GM21515 (cell line): Measurements from ENCODE around the gene NPVF.

Experiments
- ATAC-seq: cut with Tn5 transposase; IDR thresholded peaks from one replicate; pipeline ENCODE4 v1.9.1; 2021; ENCODE audit not compliant: unreplicated experiment

The NPVF gene

GRCh38 chr7:25228386-25228785 is at the start of gene NPVF:
TSS of gene NPVF (minus strand) at chr7:25228486. CDS start at chr7:25228439, 47 bp downstream.
- ATAC-seq = no peak

- ATAC-seq = no peak
Observed at GRCh38 chr7:25272265-25272664, 44.0 kb upstream of the NPVF start.

GRCh38 chr7:25263337-25263736 is 35.1 kb upstream of the NPVF start:
- ATAC-seq = no peak

- ATAC-seq = no peak
Observed at GRCh38 chr7:25262586-25262985, 34.3 kb upstream of the NPVF start.

- no peak for ATAC-seq
Observed at GRCh38 chr7:25261545-25262140, 33.4 kb upstream of the NPVF start.

- peak; percentile 56 for ATAC-seq
Observed at GRCh38 chr7:25260862-25261494, 32.7 kb upstream of the NPVF start.

- peak; percentile 80 for ATAC-seq
Observed at GRCh38 chr7:25259487-25260243, 31.4 kb upstream of the NPVF start.

- ATAC-seq = no peak
Observed at GRCh38 chr7:25256333-25256819, 28.1 kb upstream of the NPVF start.

- ATAC-seq = no peak
Observed at GRCh38 chr7:25255611-25256332, 27.5 kb upstream of the NPVF start.

- ATAC-seq = no peak
Observed at GRCh38 chr7:25254604-25255003, 26.3 kb upstream of the NPVF start.

- ATAC-seq = no peak
Observed at GRCh38 chr7:25253714-25254113, 25.4 kb upstream of the NPVF start.

GRCh38 chr7:25250386-25250785 is 22.1 kb upstream of the NPVF start:
- ATAC-seq = no peak

- no peak for ATAC-seq
Observed at GRCh38 chr7:25249772-25250171, 21.5 kb upstream of the NPVF start.

GRCh38 chr7:25246306-25246705 is 18.0 kb upstream of the NPVF start:
- ATAC-seq = no peak

- no peak for ATAC-seq
Observed at GRCh38 chr7:25244254-25245033, 16.2 kb upstream of the NPVF start.

- no peak for ATAC-seq
Observed at GRCh38 chr7:25242678-25243077, 14.4 kb upstream of the NPVF start.

GRCh38 chr7:25240896-25241295 is 12.6 kb upstream of the NPVF start:
- ATAC-seq = no peak

GRCh38 chr7:25240340-25240739 is 12.1 kb upstream of the NPVF start:
- ATAC-seq = no peak

GRCh38 chr7:25239888-25240287 is 11.6 kb upstream of the NPVF start:
- no peak for ATAC-seq

- no peak for ATAC-seq
Observed at GRCh38 chr7:25238066-25238725, 9.9 kb upstream of the NPVF start.
